HG03196 (cell line): ENCODE measurements around the gene COL23A1.
"Not testable (repeated sequence)": the region's sequence is repeated elsewhere in the genome, so short reads cannot be mapped to it uniquely, and the experiment has no call there.

Experiments
- ATAC-seq: cut with Tn5 transposase; IDR thresholded peaks from one replicate; pipeline ENCODE4 v1.9.1; 2021; ENCODE audit not compliant: unreplicated experiment

COL23A1 gene

GRCh38 chr5:178314961-178315820 is 275.0 kb downstream of the COL23A1 start:
- ATAC-seq = no peak

- no peak for ATAC-seq
These were observed 276.0 kb downstream of the COL23A1 start for GRCh38 chr5:178314061-178314660.

DNA sequence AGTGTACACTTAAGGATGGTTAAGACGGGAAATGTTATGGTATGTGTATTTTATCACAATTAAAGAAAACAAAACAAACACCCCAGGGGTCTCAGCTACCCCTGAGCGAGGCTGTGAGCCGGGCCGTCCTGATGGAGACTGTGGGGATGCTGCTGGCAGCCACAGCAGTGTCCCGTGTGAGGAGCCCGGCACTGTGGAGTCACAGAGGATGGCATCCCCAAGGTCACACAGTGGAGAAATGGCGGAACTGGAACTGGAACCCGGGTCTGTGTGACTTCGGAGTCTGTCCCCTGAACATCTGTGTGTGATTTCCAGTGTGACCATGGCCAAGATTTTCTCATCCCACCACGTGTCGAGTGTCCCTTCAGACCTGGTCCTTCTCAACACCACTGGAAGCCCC is 276.9 kb downstream of the COL23A1 start:
- ATAC-seq = no peak

- no peak for ATAC-seq
These were observed 277.3 kb downstream of the COL23A1 start for GRCh38 chr5:178312880-178313282.

DNA sequence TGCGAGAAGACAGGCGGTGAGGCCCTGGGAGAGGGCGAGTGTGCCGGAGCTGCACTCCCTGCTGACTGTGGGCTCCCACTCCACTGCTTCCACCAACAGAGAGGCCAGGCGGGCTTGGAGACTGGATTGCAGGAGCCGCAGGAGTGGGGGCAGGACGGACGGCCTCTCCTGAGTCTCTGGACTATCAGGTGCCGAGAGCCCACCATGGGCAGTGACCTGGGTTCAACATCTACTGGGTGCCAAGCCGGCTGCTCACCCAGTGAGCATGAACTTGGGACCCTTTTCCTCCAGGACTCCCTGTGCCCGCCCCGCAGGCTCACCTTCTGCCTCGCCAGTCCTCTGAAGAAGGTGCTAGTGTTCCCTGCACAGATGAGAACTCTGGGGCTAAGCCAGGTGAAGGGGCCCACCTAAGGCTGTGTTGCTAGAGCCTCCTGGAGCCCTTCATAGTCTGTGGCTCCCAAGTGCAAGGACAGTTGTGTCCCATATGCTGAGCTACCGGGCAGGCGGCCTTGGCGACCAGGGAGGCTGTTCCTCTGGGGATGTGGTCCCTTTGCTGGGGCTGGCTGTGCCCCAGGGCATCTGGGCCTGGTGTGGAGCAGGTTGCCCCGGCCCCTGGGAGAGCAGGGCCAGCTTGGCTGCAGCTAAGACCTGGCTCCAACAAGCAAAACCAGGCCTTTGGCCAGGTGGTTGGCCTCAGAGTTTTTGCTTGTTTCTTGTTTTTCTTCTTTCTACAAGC is 279.9 kb downstream of the COL23A1 start:
- ATAC-seq = no peak

- no peak for ATAC-seq
These were observed 280.8 kb downstream of the COL23A1 start for GRCh38 chr5:178309271-178310013.

DNA sequence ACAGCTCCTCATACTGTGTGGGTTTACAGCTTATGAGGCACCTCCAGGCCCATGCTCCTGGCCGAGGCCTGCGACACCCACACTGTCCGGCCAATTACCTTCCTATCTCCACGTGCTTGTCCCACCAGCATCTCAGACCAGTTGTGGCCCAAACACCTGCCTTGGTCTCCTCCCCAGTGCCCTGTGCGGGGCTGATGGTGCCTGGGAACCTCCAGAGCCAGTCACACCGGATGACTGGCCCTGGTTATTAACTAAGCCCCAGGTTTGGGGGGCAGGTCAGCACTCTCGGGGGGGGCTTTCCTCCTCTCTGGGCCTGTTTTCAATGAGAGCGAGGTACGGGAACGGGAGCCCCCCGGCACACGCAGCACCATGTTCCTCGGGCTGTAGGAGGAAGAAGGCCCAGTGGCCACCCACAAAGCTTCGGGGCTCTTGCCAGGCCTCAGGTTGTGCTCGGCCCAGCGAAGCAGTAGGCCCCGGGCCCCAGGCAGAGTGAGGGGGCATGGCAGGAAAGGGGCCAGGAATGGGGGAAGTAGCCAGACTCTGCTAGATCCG is 281.6 kb downstream of the COL23A1 start:
- no peak for ATAC-seq

GRCh38 chr5:178307267-178308045 is 282.7 kb downstream of the COL23A1 start:
- ATAC-seq = no peak

GRCh38 chr5:178306430-178307225 is 283.6 kb downstream of the COL23A1 start:
- ATAC-seq = no peak

DNA sequence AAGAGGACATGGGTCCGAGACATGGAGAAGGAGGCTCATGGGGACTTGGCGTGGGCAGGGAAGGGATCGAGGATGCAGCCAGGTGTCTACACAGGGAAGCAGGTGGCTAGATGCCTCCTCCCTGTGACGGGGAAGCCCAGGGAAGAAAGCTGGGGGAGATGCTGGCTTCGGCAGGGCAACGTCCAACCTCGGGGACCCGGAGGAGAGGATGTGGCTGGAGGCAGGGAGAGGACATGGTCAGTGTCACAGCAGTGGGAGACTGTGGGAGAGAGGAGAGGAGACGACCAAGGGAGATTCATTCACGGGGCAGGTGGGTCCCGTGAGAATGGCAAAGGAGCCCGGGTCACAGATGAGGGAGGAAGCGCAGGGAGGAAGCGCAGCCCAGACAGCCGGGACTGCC is 284.4 kb downstream of the COL23A1 start:
- ATAC-seq = no peak

GRCh38 chr5:178304761-178305645 is 285.2 kb downstream of the COL23A1 start:
- no peak for ATAC-seq

DNA sequence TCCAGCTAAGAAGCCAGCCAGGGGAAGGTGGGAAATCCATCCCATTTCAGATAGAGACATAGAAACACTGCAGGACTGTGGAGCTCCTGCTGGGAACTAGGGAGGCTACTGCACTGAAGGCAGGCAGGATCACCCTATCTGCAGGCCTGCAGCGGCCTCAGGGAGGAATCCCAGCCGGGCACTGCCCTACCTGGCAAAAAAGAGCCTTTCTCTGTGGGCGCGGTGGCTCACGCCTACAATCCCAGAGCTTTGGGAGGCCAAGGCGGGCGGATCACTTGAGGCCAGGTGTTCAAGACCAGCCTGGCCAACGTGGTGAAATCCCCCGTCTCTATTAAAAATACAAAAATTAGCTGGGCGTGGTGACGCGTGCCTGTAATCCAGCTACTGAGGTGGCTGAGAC is 286.2 kb downstream of the COL23A1 start:
- no peak for ATAC-seq

DNA sequence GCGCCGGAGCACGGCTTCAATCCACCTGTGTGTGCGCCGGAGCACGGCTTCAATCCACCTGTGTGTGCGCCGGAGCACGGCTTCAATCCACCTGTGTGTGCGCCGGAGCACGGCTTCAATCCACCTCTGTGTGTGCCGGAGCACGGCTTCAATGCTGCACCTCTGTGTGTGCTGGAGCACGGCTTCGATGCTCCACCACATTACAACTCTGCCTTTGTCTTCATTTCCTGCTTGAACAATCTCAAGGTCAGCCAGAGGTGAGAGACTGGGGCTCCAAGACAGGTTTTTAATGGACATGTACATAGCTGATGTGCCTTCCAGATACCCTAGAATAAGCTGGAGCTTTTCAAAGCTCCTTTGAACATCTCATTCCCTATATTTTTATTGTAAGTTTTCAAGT is 287.9 kb downstream of the COL23A1 start:
- not testable (repeated sequence) for ATAC-seq

DNA sequence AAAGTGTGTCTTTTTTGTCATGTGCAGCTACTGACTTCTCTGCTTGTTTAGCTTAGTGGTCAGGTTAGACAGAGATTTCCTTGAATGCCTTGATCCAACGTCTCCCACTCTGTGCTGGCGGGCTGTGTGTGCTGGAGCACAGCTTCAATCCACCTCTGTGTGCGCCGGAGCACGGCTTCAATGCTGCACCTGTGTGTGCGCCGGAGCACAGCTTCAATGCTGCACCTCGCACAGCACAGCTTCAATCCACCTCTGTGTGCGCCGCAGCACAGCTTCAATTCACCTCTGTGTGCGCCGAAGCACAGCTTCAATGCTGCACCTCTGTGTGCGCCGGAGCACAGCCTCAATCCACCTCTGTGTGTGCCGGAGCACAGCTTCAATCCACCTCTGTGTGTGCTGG is 288.6 kb downstream of the COL23A1 start:
- ATAC-seq = no peak

DNA sequence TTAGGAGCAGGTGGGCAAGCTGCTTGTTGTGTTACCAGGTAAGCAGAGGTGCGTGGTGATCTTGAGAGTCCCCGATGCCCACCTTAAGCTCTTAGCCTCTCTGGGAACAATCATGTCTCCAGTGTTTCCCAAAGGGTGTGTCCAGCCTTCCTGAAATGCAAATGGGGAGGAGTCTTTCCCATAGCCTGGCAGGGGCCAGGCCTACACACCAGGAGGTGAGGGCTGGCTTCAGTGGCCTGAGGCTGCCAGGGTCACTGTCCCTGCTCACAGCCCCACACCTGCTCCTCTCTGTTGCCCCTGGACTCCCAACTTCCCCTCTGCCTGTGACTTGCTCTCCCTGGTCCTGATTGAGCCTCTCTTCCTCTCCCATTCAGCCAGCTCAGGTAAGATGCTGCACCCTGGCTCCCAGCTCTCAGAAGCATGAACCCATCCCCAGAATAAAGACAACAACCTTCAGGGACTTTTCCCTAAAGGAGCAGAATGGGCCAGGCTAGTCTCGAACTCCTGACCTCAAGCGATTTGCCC is 291.8 kb downstream of the COL23A1 start:
- ATAC-seq = no peak

DNA sequence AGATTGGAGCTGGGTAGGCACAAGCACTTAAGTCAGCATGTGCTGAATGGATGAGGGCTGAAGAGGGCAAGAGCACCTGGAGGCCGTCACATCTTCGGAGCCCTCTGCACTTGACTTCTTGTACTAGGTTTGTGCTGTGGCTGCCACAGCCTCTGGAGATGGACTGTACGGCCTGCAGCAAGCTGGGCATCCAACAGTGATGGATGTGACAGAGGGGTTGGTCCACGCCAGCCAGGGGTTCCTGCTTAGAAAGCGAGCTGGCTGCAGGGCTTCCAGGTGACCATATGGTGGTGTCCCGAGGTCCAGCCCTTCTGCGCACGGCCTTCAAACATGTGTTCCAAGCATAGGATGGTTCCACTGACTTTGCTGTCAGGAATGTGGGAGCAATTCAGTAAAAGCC is 292.4 kb downstream of the COL23A1 start:
- ATAC-seq = no peak

- no peak for ATAC-seq
These were observed 294.1 kb downstream of the COL23A1 start for GRCh38 chr5:178296066-178296465.

DNA sequence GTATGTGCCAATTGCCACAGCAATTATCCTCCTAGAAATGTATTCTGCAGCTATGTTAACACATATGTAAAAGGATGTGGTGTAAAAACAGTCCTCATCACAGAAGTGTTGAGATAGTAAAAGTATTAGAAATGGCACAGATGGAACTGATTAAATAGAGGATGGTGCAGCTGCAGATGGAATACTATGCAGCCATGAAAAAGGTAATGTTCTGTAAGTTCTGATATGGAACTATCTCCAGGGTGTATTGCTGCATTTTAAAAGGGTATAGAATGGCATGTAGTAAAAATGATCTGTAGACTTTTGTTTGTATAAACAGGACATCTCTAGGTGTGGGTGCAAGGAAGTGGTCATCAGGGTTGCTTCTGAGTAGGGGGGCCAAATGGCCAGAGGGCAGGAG is 294.6 kb downstream of the COL23A1 start:
- ATAC-seq = no peak
